ENCODE results near the gene TNFRSF19. TPM values are rescaled to one million over a fixed set of nuclear protein-coding genes. Genes with fewer than 3 reads are reported as not detected.
A peak's percentile ranks its signal among the peaks of the same experiment; 100 is the strongest.

Gene TNFRSF19
- total RNA-seq, 1 experiment from 2014 or later, result 0.54 TPM

DNA sequence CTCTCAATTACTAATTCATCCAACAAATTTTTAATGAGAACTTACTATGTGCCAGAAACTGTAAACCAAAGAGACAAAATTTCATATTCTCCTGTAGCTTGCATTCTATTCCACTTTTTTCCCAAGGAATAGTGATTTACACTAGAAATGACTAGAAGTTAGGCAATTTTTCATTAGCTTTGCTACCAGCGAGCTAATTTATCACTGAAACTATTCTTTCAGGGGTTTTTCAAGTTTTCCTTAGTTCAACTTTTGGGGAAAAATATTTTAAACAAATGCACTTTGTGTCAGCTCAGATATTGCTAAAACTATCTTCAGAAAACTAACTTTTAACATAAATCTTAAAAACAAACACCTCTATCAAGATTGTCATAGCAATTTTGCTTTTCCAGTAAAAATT is 5.4 kb downstream of the TNFRSF19 start:
- Histone ChIP-seq H3K4me1 (ENCODE audit: control insufficient read depth, insufficient read depth, low read length) (no peaks in the 10 kb centered on the region), H3K9me3 (ENCODE audit: control insufficient read depth, insufficient read depth, low read depth, low read length) (no peaks in the 10 kb centered on the region), H3K27ac (ENCODE audit: low read length) (no peak overlapping the region), H3K36me3 (ENCODE audit: control insufficient read depth, insufficient read depth, low read length) (no peaks in the 10 kb centered on the region), H3K27me3 (ENCODE audit: control insufficient read depth, insufficient read depth, low read length) (peaks cover 20% of the 10 kb centered on the region), H3K4me3 (ENCODE audit: low read depth in 2 of 2, low read length in 2 of 2) (no peak overlapping the region)
- DNase-seq (ENCODE audit: low read depth, low spot score) (no peak), ATAC-seq (no peak)
- intact Hi-C loops (cut with micrococcal nuclease; ENCODE audit: unreplicated experiment) (no loop called here), in situ Hi-C loops (cut with HindIII; ENCODE audit: low pct_unique_long_range_greater_than_20kb, low sequenced_read_pairs) (no loop called here)
- no TSS peak for BruUV-seq (replicated peaks)
- ChIA-PET POLR2A (no interaction called here), CTCF (no interaction called here)
- no peak for TF ChIP-seq POLR2AphosphoS5 (IDR thresholded peaks at IDR 0.05; ENCODE audit: low read depth, low read length)
- TF ChIP-seq, protein P1, sequence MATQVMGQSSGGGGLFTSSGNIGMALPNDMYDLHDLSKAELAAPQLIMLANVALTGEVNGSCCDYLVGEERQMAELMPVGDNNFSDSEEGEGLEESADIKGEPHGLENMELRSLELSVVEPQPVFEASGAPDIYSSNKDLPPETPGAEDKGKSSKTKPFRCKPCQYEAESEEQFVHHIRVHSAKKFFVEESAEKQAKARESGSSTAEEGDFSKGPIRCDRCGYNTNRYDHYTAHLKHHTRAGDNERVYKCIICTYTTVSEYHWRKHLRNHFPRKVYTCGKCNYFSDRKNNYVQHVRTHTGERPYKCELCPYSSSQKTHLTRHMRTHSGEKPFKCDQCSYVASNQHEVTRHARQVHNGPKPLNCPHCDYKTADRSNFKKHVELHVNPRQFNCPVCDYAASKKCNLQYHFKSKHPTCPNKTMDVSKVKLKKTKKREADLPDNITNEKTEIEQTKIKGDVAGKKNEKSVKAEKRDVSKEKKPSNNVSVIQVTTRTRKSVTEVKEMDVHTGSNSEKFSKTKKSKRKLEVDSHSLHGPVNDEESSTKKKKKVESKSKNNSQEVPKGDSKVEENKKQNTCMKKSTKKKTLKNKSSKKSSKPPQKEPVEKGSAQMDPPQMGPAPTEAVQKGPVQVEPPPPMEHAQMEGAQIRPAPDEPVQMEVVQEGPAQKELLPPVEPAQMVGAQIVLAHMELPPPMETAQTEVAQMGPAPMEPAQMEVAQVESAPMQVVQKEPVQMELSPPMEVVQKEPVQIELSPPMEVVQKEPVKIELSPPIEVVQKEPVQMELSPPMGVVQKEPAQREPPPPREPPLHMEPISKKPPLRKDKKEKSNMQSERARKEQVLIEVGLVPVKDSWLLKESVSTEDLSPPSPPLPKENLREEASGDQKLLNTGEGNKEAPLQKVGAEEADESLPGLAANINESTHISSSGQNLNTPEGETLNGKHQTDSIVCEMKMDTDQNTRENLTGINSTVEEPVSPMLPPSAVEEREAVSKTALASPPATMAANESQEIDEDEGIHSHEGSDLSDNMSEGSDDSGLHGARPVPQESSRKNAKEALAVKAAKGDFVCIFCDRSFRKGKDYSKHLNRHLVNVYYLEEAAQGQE (IDR thresholded peaks at IDR 0.05; ENCODE audit: insufficient read depth in 1 of 2, low read depth in 2 of 2, low read length in 1 of 2), result no peak
- TF ChIP-seq TCF7L2 (IDR thresholded peaks at IDR 0.05; ENCODE audit: low read depth, low read length), result no peak
- TF ChIP-seq, protein P2, sequence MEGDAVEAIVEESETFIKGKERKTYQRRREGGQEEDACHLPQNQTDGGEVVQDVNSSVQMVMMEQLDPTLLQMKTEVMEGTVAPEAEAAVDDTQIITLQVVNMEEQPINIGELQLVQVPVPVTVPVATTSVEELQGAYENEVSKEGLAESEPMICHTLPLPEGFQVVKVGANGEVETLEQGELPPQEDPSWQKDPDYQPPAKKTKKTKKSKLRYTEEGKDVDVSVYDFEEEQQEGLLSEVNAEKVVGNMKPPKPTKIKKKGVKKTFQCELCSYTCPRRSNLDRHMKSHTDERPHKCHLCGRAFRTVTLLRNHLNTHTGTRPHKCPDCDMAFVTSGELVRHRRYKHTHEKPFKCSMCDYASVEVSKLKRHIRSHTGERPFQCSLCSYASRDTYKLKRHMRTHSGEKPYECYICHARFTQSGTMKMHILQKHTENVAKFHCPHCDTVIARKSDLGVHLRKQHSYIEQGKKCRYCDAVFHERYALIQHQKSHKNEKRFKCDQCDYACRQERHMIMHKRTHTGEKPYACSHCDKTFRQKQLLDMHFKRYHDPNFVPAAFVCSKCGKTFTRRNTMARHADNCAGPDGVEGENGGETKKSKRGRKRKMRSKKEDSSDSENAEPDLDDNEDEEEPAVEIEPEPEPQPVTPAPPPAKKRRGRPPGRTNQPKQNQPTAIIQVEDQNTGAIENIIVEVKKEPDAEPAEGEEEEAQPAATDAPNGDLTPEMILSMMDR (IDR thresholded peaks at IDR 0.05), result no peak
- TF ChIP-seq SIN3A (IDR thresholded peaks at IDR 0.05; ENCODE audit: borderline replicate concordance, insufficient read depth, low read depth, low read length), result no peak

DNA sequence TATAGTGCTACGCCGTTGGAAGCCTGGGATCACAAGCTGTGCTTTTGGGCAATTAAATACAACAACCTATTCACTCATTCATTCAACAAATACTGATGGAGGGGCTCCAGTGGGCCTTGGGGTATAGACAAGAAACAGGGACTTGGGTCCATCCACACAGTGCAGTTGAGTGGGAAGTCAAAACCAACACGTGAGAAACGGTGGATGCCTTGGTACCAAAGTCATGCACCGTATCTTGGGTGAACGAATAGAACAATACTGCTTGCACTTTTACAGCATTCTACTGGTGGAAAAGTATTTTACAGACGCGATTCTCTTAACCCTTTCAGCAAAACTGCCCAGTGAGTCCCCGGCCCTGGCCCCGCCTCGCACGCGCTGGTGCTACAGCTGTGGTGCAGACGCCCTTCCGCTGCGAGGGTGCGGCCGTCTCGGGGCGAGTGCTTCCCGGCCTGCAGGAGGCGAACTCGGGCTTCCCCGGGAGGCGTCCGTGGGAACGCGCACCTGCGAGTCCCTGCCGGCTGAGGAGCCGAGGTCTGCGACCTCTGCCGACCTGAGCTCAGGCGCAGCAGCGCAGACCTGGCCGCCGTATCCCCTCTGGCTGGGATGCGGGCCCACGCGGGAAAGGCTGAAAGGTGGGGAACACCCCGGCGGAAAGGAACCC is 8.3 kb downstream of the TNFRSF19 start:
- Histone ChIP-seq H3K9me3 (ENCODE audit: control insufficient read depth, insufficient read depth, low read depth, low read length) (no peaks in the 10 kb centered on the region), H3K4me3 (ENCODE audit: low read depth in 2 of 2, low read length in 2 of 2) (peak overlapping the region; percentile 64 to 69), H3K27me3 (ENCODE audit: control insufficient read depth, insufficient read depth, low read length) (peaks cover 10% of the 10 kb centered on the region), H3K4me1 (ENCODE audit: control insufficient read depth, insufficient read depth, low read length) (no peaks in the 10 kb centered on the region), H3K27ac (ENCODE audit: low read length) (no peak overlapping the region), H3K36me3 (ENCODE audit: control insufficient read depth, insufficient read depth, low read length) (no peaks in the 10 kb centered on the region)
- TF ChIP-seq, protein P1 (IDR thresholded peaks at IDR 0.05; ENCODE audit: insufficient read depth in 1 of 2, low read depth in 2 of 2, low read length in 1 of 2), result no peak
- no peak for TF ChIP-seq POLR2AphosphoS5 (IDR thresholded peaks at IDR 0.05; ENCODE audit: low read depth, low read length)
- TF ChIP-seq, protein P2 (IDR thresholded peaks at IDR 0.05), result peak; percentile 74
- CTCF ChIA-PET, result no interaction called here
- ATAC-seq, result peak; percentile 86
- POLR2A ChIA-PET, result interaction anchor here (0.5 kb wide), 1 partner anchor 26 kb away, joined by 3 read pairs; no protein-coding TSS in a partner anchor
- intact Hi-C loops (cut with micrococcal nuclease; ENCODE audit: unreplicated experiment) (no loop called here), in situ Hi-C loops (cut with HindIII; ENCODE audit: low pct_unique_long_range_greater_than_20kb, low sequenced_read_pairs) (no loop called here)
- no TSS peak for BruUV-seq (replicated peaks)
- DNase-seq (ENCODE audit: low read depth, low spot score), result no peak

Measured in Panc1 (cell line).